Keratinocyte (primary cell): Measurements from ENCODE around the gene LFNG.

Experiments used
- CTCF ChIP-seq, 3 experiments: IDR thresholded peaks in 1 of 3; conservative IDR thresholded peaks in 1 of 3; optimal IDR thresholded peaks in 1 of 3; 2 replicates in 2 of 3; 3 replicates in 1 of 3; pipeline versions ENCODE3 to v1.5.1; 2011; ENCODE audit warnings: low read length in 3 of 3, mild to moderate bottlenecking in 3 of 3, moderate library complexity in 2 of 3, control low read depth in 1 of 3, inconsistent platforms in 1 of 3; ENCODE audit not compliant: insufficient read depth in 2 of 3; ENCODE audit errors: extremely low read depth in 1 of 3
- EZH2 ChIP-seq: IDR thresholded peaks from one replicate; pipeline ENCODE4 v1.6.1; 2012; ENCODE audit warnings: inconsistent platforms, mild to moderate bottlenecking, low read length, moderate library complexity

GRCh38 chr7:2505401-2505800, 14.2 kb upstream of the LFNG start:
- no peak for TF ChIP-seq CTCF (optimal IDR thresholded peaks at IDR 0.05 in 1 of 3, IDR thresholded peaks at IDR 0.05 in 1 of 3, conservative IDR thresholded peaks at IDR 0.05 in 1 of 3; ENCODE audit: extremely low read depth in 1 of 3, insufficient read depth in 2 of 3, low read length in 3 of 3)
- TF ChIP-seq EZH2 = peak; percentile 16
